HG02884 (cell line): ENCODE measurements around the gene UGT1A3.
"Not testable (repeated sequence)": the region's sequence is repeated elsewhere in the genome, so short reads cannot be mapped to it uniquely, and the experiment has no call there.

Experiments used
- ATAC-seq: cut with Tn5 transposase; IDR thresholded peaks from one replicate; pipeline ENCODE4 v1.9.1; 2021; ENCODE audit warnings: mild to moderate bottlenecking, moderate library complexity; ENCODE audit not compliant: unreplicated experiment

Gene UGT1A3

DNA sequence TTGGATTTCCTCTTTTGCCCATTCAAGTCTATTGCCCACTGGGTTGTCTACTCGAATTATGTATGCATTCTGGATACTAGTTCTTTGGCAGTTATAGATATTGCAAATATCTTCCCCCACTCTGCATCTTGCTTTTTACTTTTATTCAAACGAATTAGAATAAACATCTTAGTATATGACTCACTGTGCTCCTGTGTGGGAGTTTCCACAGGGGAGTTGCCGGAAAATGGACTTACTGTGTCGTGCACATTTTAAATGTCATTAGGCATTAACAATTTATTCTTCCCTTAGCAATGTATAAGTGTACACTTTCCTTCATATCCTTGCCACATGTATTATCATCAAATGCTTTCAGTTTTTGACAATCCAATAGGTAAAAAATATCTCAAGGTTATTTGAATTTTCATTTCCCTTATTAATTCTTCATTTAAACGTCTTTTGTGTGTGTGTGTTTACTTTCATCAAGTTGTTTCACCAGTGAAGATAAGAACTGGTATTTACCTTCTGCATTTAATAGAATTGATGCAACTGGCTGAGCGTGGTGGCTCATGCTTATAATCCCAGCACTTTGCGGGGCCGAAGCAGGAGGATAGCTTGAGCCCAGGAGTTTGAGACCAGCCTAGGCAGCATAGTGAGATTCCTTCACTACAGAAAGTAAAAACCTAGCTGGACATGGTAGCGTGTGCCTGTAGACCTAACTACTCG lies 20.8 kb upstream of the UGT1A3 start:
- no peak for ATAC-seq

DNA sequence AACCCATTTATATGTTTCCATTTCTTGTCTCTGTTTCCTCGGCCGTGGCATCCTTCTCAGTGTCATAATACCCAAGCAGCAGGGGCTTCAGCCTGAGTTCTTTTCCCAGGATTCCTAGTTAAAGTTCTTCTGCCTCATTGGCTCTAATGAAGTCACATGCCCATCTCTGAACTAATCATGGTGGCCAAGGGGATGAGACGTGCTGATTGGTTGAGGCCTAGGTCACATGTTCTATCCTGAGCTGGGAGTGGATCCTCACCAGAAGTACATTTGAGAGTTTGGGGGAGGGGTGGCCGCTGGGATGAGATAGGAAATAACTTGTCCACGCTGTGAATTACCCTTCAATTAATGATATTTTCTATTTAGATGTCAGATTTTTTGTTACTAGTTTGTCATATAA lies 19.9 kb upstream of the UGT1A3 start:
- no peak for ATAC-seq

DNA sequence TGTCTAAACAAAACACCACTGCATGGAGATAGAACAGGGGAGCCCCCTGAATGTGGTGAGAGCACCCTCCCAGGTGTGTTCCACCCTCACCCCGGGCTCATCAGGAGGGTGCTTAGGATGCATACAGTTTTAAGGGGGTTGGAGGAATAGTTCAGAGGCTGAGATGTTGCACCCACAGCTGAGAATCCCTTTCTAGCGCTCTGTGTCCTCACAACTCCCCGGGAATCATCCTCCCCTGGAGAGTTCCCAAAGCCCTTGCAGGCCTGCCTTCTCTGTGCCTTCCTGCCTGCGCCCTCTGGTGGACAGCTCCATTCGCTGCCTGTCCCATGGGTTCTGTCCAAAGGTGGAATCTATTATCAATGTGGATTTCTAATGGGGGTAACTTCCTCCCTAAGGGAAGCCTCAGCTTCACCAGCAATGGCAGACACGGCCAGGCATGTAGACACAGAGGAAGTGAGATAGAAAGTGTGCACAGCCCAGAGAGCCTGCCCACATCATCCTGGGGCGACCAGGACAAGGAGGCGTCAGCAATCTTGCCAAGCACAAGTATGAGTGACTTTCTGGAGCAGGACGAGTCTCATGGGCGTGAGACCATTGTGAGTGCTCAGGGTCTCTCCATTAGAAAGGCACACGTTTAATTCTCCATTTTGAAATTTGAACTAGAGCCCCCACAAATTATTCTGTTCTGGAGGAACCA lies 17.4 kb upstream of the UGT1A3 start:
- peak; percentile 50 for ATAC-seq

DNA sequence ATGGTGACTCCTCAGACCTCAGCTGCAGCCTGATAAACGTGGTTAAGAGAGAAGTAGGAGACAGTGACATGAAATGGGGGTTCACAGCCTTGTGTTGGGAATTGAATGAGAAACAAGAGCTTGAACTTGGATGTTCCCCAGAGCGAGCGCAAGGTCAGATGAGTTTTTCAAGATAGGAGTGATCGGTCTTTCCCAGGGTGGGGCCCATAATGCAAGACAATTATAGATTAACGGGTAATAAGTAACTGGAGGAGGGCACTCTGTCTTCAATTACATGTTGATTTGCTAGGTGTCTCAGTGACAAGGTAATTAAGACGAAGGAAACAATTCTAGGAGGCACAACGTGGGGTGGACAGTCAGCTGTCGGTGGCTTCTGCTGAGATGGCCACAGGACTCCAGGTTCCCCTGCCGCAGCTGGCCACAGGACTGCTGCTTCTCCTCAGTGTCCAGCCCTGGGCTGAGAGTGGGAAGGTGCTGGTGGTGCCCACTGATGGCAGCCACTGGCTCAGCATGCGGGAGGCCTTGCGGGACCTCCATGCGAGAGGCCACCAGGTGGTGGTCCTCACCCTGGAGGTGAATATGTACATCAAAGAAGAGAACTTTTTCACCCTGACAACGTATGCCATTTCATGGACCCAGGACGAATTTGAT lies 16.1 kb upstream of the UGT1A3 start, which contains the start of gene UGT1A5:
Gene UGT1A5, plus strand, starts transcription at position 297 of the 651 bp plus-strand sequence. Its CDS starts 85 bp downstream, at position 382.
- no peak for ATAC-seq

DNA sequence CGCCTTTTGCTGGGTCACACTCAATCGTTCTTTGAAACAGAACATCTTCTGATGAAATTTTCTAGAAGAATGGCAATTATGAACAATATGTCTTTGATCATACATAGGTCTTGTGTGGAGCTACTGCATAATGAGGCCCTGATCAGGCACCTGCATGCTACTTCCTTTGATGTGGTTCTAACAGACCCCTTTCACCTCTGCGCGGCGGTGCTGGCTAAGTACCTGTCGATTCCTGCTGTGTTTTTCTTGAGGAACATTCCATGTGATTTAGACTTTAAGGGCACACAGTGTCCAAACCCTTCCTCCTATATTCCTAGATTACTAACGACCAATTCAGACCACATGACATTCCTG lies 15.6 kb upstream of the UGT1A3 start:
- no peak for ATAC-seq

DNA sequence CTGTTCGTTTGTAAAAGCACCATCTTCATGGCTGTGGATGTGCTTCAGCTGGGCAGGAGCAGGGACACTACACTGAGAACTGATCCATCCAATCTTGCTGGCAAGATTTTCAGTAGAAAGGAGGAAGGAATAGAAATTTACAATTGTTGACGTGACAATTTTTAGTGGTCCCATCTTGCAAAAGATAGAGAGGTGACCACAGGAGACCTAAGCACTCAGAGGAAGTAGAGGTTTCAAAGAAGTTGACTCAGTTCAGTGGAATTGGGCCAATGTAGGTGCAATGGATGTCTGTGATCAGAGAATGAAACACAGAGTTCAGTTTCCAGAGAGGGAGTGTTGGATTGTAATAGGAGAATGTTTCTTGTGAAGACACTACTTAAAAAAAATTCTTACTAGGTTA lies 14.7 kb upstream of the UGT1A3 start:
- no peak for ATAC-seq

DNA sequence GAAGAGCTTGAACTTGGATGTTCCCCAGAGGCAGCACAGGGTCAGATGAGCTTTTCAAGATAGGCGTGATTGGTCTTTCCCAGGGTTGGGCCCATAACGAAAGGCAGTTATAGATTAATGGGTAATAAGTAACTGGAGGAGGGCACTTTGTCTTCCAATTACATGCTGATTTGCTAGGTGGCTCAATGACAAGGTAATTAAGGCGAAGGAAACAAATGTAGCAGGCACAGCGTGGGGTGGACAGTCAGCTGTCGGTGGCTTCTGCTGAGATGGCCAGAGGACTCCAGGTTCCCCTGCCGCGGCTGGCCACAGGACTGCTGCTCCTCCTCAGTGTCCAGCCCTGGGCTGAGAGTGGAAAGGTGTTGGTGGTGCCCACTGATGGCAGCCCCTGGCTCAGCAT lies 10.3 kb upstream of the UGT1A3 start, which contains the start of gene UGT1A4:
Gene UGT1A4, plus strand, starts transcription at position 185 of the 400 bp plus-strand sequence. Its CDS starts 85 bp downstream, at position 270.
- ATAC-seq = no peak

DNA sequence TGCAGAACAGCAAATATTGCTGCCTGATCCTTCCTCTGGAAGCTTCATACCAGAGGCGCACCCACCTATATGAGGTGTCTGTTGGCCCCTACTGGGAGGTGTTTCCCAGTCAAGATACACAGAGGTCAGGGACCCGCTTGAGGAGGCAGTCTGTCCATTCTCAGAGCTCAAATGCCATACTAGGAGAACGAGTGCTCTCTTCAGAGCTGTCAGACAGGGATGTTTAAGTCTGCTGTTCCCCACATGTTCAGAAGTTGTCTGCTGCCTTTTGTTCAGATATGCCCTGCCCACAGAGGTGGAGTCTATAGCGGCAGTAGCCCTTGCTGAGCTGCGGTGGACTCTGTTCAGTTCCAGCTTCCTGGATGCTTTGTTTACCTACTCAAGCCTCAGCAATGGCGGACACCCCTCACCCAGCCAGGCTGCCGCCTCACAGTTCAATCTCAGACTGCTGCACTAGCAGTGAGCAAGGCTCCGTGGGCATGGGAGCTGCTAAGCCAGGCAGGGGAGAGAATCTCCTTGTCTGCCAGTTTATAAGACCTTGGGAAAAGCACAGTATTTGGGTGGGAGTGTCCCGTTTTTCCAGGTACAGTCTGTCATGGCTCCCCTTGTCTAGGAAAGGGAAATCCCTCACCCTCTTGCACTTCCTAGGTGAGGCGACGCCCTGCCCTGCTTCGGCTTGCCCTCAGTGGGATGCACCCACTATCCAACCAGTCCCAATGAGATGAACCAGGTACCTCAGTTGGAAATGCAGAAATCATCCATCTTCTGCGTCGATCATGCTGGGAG lies 8.2 kb downstream of the UGT1A3 start:
- ATAC-seq = not testable (repeated sequence)

DNA sequence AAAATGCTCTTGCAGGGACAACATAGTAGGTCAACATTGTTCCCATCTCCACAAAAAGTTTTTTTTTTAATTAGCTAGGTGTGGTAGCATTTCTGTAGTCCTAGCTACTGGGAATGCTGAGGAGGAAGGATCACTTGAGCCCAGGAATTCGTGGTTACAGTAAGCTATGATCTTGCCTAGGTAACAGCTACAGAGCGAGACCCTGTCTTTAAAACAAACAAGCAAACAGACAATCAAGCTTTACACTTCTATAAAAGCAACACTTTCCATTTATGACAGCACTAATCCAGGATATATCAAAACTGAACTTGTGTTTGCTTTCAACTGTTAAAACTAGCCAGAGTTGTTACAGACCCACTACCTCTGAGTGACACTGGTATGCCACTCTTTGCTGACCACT lies 12.0 kb downstream of the UGT1A3 start:
- no peak for ATAC-seq

DNA sequence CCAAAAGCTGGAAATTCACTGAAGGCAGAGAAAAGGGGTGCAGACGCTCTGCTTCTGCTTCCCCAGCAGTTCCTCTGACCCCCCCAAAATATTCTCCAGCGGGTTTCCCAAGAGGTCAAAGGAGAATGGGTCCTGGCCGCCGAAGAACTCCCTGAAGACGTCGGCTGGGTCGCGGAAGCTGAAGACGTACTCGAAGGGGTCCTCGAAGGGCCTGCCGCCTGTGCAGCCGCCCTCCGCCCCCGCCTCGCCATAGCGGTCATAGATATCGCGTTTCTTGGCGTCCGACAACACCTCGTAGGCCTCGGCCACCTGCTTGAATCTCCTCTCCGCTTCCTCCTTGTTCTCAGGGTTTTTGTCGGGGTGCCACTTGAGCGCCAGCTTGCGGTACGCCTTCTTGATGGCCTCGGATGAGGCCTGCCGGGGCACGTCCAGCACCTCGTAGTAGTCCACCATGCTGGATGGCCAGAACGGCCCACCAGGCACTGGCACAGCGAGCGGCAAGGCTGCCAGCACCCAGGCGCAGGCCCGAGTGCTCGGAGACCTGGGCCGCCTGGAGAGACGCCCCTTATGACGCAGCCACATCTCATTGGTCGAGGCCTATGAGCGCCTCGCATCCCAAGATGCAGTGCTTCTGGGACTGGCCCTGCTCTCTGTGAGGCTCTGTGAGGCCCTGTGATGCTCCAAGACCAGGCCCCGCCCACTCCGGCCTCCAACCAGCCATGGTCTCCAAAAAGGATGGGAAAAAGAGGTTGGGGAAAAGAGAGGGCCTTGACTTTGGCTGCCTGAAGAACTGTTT lies 14.8 kb downstream of the UGT1A3 start:
- ATAC-seq = no peak

DNA sequence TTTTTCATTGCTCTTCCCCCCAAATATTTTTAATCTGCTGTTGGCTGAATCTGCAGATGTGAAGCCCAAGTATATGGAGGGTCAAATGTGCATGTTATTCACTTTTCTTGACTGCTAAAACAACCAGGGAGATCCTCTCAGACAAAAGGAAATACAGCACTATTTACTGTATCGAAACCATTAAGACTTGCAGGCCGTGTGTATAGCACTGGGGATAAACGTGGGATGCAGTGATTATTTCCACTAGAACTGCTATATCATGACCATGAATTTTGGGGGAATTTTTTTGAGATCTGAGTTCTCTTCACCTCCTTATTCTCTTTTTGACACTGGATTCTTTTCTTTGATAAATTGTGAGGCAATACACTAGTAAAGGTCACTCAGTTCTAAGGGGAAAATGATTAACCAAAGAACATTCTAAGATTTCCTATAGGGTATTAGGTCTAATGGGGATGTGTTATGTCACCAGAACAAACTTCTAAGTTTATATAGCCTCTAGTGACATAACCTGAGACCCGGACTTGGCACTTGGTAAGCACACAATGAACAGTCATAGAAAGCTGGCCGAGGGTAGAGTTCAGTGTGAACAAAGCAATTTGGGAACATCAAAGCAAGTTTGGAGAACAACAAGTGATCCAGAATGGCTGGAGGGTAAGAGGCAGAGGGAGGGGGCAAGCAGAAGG lies 16.4 kb downstream of the UGT1A3 start:
- no peak for ATAC-seq

DNA sequence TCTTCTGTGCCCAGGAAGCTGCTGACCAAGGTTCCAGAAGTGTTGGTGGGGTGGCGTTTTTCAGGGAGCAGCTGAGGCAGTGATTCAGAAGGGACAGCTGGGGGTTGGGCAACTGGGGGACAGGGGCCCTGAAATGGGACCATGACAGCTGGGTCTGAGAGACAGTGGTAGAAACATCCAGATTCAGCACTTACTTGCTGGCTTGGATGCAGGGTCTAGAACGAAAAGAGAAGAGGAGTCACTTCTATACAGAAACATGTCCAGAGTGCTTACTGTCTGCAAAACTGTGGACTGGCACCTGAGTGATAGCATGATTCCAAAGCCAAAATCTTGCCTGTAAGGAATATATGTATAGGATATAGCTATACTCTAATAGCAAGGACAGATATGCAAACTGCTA lies 17.0 kb downstream of the UGT1A3 start:
- ATAC-seq = not testable (repeated sequence)

DNA sequence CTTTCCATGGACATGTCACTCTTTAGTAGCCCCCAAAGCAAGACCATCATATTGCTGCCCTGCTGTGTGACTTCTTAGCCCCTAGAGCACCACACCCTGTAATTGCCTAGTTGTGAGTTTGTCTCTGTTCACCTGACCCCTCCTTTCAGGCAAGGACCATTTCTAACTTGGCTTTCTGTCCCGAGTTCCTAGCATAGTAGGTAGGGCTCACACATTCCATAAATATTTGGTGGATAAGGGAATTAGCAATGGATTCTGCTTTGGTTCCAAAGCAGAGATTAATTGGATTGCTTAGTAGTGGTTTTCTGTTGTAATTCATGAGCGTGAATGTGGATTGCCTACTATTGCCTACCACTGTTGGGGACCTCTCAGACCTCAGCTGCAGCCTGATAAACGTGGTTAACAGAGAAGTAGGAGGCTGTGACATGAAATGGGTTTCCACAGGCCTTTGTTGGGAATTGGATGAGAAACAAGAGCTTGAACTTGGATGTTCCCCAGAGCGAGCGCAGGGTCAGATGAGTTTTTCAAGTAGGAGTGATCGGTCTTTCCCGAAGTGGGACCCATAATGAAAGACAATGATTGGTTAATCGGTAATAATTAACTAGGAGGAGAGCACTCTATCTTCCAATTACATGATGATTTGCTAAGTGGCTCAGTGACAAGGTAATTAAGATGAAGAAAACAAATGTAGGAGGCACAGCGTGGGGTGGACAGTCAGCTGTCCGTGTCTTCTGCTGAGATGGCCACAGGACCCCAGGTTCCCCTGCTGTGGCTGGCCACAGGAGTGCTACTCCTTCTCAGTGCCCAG lies 17.8 kb downstream of the UGT1A3 start:
- ATAC-seq = no peak

DNA sequence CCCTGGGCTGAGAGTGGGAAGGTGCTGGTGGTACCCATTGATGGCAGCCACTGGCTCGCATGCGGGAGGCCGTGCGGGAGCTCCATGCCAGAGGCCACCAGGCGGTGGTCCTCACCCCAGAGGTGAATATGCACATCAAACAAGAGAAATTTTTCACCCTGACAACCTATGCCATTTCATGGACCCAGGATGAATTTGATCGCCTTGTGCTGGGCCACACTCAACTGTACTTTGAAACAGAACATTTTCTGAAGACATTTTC lies 18.4 kb downstream of the UGT1A3 start:
- no peak for ATAC-seq

DNA sequence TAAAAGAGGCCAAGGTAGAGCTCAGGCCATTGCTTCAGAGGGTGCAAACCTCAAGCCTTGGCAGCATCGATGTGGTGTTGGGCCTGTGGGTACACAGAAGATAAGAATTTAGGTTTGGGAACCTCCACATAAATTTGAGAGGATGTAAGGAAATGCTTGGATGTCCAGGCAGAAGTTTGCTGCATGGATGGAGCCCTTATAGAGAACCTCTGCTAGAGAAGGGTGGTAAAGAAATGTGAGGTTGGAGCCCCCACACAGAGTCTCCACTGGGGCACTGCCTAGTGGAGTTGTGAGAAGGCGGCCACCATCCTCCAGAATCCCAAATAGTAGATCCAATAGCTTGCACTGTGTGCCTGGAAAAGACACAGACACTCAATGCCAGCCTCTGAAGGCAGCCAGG lies 21.8 kb downstream of the UGT1A3 start:
- not testable (repeated sequence) for ATAC-seq

DNA sequence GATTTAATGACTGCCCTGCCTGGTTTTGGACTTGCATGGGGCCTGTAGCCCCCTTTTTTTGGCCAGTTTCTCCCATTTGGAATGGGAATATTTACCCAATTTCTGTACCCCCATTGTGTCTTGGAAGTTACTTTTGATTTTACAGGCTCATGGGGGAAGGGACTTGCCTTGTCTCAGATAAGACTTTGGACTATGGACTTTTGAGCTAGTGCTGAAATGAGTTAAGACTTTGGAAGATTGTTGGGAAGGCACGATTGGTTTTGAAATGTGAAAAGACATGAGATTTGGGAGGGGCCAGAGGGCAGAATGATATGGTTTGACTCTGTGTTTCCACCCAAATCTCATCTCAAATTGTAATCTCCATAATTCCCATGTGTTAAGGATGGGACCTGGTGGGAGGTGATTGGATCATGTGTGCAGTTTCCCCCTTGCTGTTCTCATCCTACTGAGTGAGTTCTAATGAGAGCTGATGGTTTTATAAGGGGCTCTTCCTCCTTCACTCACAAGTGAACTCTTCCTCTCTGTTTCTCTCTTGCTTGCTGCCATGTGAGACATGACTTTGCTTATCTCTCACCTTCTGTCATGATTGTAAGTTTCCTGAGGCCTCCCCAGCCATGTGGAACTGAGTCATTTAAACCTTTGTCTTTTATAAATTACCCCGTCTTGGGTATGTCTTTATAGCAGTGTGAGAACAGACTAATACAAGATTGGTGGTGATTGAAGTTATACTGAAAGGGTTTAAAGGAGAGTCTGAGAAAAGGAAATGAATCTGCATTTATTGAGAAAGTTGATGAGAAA lies 22.6 kb downstream of the UGT1A3 start:
- not testable (repeated sequence) for ATAC-seq

DNA sequence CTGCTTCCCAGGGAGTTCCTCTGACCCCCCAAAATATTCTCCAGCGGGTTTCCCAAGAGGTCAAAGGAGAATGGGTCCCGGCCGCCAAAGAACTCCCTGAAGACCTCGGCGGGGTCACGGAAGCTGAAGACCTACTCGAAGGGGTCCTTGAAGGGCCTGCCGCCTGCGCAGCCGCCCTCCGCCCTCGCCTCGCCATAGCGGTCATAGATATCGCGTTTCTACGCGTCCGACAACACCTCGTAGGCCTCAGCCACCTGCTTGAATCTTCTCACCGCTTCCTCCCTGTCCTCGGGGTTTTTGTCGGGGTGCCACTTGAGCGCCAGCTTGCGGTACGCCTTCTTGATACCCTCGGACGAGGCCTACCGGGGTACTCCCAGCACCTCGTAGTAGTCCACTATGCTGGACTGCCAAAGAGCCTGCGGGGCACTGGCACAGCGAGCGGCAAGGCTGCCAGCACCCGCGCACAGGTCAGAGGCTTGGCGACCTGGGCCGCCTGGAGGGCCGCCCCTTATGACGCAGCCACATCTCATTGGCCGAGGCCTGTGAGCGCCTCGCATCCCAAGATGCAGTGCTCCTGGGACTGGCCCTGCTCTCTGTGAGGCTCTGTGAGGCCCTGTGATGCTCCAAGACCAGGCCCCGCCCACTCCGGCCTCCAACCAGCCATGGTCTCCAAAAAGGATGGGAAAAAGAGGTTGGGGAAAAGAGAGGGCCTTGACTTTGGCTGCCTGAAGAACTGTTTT lies 26.2 kb downstream of the UGT1A3 start:
- no peak for ATAC-seq
